Measurements from ENCODE around the gene CDH26.
A peak's percentile ranks its signal among the peaks of the same experiment; 100 is the strongest.
"Not testable (repeated sequence)": the region's sequence is repeated elsewhere in the genome, so short reads cannot be mapped to it uniquely, and the experiment has no call there.

CDH26 gene

GRCh38 chr20:60041436-60042165, 83.4 kb downstream of the CDH26 start:
- not testable (repeated sequence) for DNase-seq

- DNase-seq: no peak
Measured at GRCh38 chr20:60043435-60043834, 85.2 kb downstream of the CDH26 start.

- peak in 1 of 56 donors; percentile 3 for DNase-seq
Measured at GRCh38 chr20:60046011-60046413, 87.8 kb downstream of the CDH26 start.

DNA sequence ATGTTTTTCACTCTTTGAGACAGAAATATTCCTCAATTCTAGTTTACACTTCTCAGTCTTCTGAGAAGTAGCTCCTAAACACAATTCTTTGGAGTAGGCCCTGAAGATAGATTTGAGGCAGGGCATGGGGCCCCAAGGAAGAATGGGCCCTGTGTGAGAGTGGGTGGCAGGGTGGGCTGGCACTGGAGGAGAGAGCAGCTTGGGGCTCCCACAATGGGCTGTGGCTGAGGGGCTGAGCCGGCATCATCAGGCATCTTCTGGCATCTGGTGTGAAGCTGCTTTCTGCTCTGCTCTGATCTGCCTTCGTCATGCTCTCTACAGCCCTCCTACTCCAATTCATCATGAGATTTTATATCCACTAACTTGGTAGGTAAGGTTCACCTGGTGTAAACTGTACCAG, 88.2 kb downstream of the CDH26 start:
- no peak for DNase-seq

DNA sequence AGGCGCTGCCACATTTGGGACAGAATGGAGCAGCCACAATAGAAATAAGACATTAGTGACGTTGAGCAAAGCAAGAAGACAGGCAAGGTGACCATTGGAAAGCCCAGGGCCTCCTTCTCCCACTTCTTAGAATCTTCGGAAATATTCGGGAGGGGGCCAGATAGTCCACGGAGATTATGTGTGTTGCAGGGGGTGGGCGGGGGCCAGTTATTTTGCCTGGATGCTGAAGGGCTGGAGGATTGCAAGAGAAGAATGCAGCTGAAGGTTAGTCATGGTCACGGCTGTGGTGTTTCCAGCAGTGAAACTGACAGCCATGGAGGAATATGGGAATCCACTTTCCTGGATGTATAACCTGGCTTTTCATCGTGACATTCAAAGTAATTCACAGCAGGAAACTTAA, 88.6 kb downstream of the CDH26 start:
- DNase-seq: no peak

GRCh38 chr20:60048634-60049521, 90.7 kb downstream of the CDH26 start:
- no peak for DNase-seq

- DNase-seq: no peak
Measured at GRCh38 chr20:60049601-60050000, 91.4 kb downstream of the CDH26 start.

DNA sequence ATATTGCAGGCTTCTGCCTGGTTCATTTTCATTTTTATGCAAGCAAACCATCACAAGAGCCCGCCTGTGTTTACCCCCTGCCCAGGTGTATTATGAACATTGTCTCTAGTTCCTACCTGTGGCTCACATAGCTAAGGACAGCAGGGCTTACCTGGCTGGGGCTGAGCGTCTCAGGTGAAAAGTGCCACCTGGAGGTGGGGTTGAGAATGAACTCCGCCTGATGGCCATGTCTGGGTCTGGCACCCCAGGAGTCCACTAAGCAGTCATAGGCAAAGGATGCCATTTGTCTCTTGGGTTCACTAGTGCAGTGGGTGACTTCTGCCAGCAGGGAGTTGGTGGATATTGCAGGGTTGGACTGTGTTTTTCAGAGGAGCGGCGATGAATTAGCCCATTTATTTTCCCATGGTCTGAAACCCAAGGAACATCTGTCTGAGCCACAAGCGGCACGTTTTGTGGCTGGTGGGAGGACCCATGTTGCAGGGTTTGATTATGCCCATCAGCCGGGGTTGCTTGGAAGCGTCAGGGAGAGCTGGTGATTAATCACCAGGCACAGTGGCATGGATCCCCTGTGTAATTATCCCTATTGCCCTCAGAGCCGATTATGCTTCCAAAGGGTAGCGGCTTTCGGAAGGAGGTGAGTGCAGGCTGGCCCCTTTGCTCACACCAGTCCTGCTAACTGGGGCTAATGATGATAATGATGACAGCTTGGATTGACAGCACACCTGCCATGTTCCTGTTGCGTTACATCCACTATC, 92.1 kb downstream of the CDH26 start:
- DNase-seq: no peak

- no peak for DNase-seq
Measured at GRCh38 chr20:60051911-60052310, 93.7 kb downstream of the CDH26 start.

- DNase-seq: no peak
Measured at GRCh38 chr20:60052322-60052721, 94.1 kb downstream of the CDH26 start.

DNA sequence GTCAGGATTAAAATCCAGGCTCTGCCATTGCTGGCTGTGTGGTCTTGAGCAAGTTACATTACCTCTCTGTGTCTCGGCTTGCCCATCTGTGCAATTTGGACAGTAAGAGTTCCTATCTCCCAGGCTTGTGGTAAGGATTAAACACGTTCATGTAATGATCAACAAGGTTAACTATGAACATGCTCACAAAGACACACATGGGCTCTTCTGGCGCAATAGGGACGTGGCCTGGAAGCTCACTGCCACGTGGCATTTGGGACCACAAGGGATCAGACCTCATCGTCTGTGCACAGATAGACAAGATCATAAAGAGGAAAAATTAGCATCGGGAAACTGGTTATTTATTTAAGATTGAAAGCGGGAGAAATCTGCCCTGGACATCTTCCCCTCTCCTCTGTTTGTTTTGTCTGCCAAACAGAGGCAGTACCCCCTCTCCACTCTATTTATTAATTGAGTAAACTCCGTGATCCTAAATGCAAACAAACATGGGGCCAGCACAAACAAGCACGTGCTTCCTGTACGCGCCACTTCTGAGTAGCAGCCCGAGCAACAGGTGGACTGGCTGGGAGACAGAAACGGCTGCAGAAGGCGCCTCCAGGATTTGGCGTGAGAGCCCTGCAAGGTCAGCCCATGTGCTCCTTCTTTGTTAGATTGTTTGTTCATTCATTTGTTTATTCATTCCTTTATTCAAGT, 95.0 kb downstream of the CDH26 start:
- DNase-seq: no peak

GRCh38 chr20:60053818-60054190, 95.6 kb downstream of the CDH26 start:
- no peak for DNase-seq

GRCh38 chr20:60054716-60055634, 96.8 kb downstream of the CDH26 start:
- no peak for DNase-seq

- peak in 20 of 56 donors; percentile 7 to 46 (median 18) for DNase-seq
Measured at GRCh38 chr20:60055740-60056139, 97.5 kb downstream of the CDH26 start.

GRCh38 chr20:60056407-60057122, 98.3 kb downstream of the CDH26 start:
- no peak for DNase-seq

DNA sequence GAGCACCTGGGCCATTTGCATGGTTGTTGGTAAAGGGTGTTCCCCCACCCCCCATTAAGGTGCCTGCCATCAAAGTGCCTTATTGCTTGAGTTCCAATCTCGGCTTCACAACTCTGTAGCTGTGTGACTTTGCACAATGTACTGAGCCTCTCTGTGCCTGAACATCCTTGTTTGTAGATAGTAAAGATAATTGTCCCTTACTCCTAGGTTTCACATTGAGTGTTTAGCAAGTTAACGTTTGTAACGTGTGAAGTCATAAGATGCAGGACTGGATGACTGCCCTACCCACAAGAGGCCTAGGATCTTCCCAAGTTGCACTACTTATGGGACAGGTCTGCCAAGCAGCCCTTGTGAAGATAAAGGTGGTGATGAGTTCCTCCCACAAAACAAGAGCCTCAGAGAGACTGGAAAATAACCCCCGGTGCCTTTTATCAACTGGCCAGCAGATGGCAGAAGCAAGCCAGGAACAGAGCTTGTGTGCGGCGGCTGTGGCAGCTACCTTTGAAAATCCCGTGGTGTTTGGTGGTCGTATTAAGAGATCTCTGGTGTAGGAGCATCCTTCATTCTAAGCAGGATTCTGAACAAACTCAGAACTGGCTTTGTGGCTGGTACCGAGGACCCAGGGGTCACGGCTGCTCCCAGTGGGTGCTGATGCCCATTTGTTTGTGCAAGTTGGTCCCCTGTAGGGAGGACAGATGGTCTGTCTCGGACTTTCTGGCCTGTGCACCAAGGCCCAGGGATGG, 99.1 kb downstream of the CDH26 start:
- DNase-seq: peak in 41 of 56 donors; percentile 2 to 77 (median 42)

- peak in 20 of 56 donors; percentile 4 to 58 (median 25) for DNase-seq
Measured at GRCh38 chr20:60057866-60058807, 99.9 kb downstream of the CDH26 start.
